Naive B cell (primary cell): ENCODE measurements around the gene FAM170B. TPM values are rescaled to one million over a fixed set of nuclear protein-coding genes. Genes with fewer than 3 reads are reported as not detected.

Experiments
- ATAC-seq, 2 donors: fragments of 150-1000 bp; cut with Tn5 transposase; 2 replicates each; pipeline ENCODE4 v1.10.0; 2021; ENCODE audit warnings: low read depth in 2 of 2, mild to moderate bottlenecking in 2 of 2, moderate library complexity in 2 of 2
- DNase-seq: peaks from one replicate; pipeline ENCODE4 v3.0.0; 2022
- H3K27ac Mint-ChIP-seq, 6 donors: one replicate each; pipeline ENCODE4 v1.8.0; 2020 to 2022; ENCODE audit warnings: mild to moderate bottlenecking in 6 of 6, mixed read lengths in 6 of 6, moderate library complexity in 5 of 6, inconsistent platforms in 2 of 6
- H3K27me3 Mint-ChIP-seq, 3 donors: one replicate each; pipeline ENCODE4 v1.8.0; 2021 to 2022; ENCODE audit warnings: mixed read lengths in 3 of 3, mild to moderate bottlenecking in 1 of 3
- H3K36me3 Mint-ChIP-seq, 2 donors: one replicate each; pipeline ENCODE4 v1.8.0; 2020 to 2022; ENCODE audit warnings: mixed read lengths in 2 of 2, inconsistent platforms in 1 of 2, mild to moderate bottlenecking in 1 of 2
- H3K4me1 Mint-ChIP-seq, 3 donors: one replicate each; pipeline ENCODE4 v1.8.0; 2020 to 2022; ENCODE audit warnings: mixed read lengths in 3 of 3, inconsistent platforms in 1 of 3, mild to moderate bottlenecking in 1 of 3, moderate library complexity in 1 of 3
- H3K4me3 Mint-ChIP-seq, 8 donors: one replicate each; pipeline ENCODE4 v1.8.0; 2020 to 2022; ENCODE audit warnings: mild to moderate bottlenecking in 8 of 8, mixed read lengths in 8 of 8, moderate library complexity in 8 of 8, inconsistent platforms in 2 of 8
- H3K9me3 Mint-ChIP-seq, 7 donors: one replicate each; pipeline ENCODE4 v1.8.0; 2020 to 2022; ENCODE audit warnings: mixed read lengths in 7 of 7, mild to moderate bottlenecking in 5 of 7, inconsistent platforms in 2 of 7, moderate library complexity in 1 of 7
- polyA plus RNA-seq, 6 donors: library from polyadenylated mRNA; unstranded; fragments of 300-500 nt; fragmentation: Illumina TruSeq; gene quantifications; one replicate each; pipeline ENCODE4 v1.2.3, GENCODE V29; 2021; ENCODE audit warnings: low read depth in 6 of 6

FAM170B gene
- polyA plus RNA-seq, 6 donors from 2014 or later = not detected

DNA sequence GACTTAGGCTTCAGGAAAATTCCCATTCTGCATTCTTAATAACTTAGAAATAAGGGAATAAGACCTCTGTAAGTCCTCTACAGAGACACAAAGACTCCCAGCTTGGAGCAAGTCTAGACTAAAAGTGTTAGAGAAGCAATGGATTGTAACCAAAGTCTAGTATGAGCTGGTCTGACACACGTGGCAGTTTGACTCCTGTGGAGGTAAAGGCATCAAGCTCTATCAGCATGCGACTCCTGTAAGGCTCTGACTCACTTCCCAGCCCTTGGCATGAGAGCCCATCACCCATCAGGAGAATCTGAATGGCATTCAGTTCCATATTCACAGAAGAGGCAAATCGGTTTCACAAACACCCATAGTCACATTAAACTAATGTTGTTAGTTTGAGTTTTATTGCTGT lies 14.1 kb downstream of the FAM170B start:
- Mint-ChIP-seq H3K36me3 (no peaks in the 10 kb centered on the region), H3K27me3 (peaks cover 26 to 31% (median 27%) of the 10 kb centered on the region in 3 donors), H3K9me3 (peaks cover 0 to 5% (median 0%) of the 10 kb centered on the region in 7 donors), H3K4me1 (peaks cover 0 to 1% (median 0%) of the 10 kb centered on the region in 3 donors), H3K27ac (peak overlapping the region in 1 of 6 donors; percentile 30), H3K4me3 (no peak overlapping the region)
- ATAC-seq = no peak
- no peak for DNase-seq

DNA sequence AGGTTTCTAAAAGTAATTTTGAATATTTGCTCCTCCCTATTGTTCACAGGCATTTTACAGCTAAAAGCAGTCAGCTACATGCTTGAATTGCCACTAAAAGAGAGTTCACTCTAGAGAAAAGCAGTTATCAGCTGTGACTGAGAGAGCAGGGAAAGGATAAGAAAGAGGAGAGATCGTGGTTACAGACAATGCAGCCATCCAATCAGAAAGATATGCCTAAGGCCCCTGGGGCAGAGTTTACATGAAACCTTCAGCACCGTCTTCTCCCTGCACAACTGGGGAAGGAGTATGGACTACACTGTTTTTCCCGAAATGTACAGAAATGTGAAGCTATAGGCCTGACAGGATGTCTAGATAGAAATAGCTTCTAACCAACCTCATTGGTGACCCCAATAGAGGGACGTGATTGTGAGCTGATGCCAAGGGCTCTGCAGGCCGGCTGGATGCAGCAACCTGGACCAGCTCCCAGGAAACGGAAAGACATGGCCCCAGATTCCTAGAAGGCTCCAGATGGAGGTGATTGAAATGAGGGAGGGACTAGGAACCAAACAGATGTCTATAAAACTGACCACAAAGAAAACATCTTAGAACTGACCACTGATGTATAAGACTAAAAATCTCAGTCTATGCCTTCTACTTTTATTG lies 15.3 kb downstream of the FAM170B start:
- DNase-seq (no peak), ATAC-seq (no peak)
- H3K4me1 Mint-ChIP-seq = peaks cover 0 to 5% (median 0%) of the 10 kb centered on the region in 3 donors
- H3K36me3 Mint-ChIP-seq = no peaks in the 10 kb centered on the region
- H3K9me3 Mint-ChIP-seq = peaks cover 0 to 4% (median 0%) of the 10 kb centered on the region in 7 donors
- peaks cover 29 to 42% (median 30%) of the 10 kb centered on the region in 3 donors for H3K27me3 Mint-ChIP-seq
- H3K4me3 Mint-ChIP-seq = no peak overlapping the region
- H3K27ac Mint-ChIP-seq = no peak overlapping the region

DNA sequence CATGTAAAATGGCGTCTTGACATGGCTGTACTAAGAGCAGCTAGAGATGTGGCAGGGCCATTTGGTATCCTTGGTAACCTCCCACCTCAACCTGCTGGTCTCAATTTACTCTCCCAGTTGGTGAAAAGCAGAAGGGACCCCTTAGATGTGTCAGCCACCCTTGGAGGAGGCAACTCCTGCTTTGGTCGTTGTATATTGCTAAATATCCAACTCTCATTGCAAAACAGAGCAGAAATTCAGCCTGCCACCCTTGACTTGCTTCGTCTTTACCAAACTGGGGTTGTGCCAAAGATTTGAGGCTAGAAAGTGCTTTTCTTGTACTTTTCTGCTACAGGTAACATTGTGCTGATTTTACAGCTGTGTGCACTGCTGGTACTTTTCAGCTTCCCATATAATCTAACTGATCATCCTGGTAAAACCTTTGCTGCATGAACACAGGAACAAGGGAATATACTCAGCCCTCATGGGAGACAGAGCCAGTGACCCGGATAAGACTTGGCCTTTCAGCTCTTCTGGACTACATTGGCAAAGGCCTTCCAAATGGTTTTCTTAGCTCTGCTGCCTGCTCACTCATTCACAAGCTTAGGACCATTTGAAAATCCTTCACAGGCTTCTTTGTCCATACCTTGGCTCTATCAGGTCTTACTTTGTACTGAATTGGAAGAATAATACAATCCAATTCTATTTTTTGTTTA lies 16.3 kb downstream of the FAM170B start:
- H3K27me3 Mint-ChIP-seq = peaks cover 30 to 40% (median 36%) of the 10 kb centered on the region in 3 donors
- H3K36me3 Mint-ChIP-seq = no peaks in the 10 kb centered on the region
- H3K27ac Mint-ChIP-seq = peak overlapping the region in 1 of 6 donors; percentile 7
- DNase-seq (no peak), ATAC-seq (no peak)
- H3K4me1 Mint-ChIP-seq = peaks cover 0 to 5% (median 0%) of the 10 kb centered on the region in 3 donors
- H3K9me3 Mint-ChIP-seq = peaks cover 0 to 4% (median 0%) of the 10 kb centered on the region in 7 donors
- H3K4me3 Mint-ChIP-seq = no peak overlapping the region

DNA sequence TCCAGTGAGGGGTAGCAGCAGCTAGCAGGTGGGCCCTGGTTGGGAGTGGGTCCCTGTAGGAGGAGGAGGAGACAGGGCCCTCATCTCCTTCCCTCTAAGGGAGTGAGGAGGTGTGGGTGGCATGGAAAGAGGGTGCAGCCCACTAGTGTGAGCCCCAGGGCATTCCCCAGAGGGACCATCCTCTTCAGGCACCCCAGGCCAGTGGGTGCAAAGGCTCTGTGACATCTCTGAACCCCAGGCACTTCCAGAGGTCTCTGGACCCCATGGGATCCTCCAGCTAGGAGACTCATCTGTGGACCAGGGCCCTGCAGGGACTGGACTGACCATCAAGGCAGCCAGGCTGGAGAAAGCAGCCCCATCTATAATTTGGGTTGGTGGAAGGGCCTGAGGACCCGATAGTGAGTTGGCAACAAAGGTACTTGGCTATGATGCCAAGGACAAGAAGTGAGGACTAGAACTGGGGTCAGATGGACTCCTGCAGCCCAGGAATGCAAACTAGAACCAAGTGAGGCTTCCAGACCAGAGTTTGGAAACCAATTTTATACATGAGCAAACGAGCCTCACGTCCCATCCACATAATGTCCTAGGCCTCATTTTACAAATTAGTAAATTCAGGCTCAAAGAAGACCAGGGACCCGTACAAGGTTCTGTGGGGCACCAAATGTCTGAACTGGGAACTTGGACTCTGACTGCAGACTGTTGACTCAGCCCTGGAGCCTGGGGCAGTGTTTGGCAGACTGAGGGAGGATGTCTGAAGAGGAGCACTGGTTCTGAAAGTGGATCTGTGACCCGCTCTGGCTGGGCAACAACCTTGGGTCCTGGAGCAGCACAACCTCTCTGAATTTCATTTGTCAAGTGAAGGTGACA lies 17.1 kb downstream of the FAM170B start:
- ATAC-seq (no peak), DNase-seq (no peak)
- no peaks in the 10 kb centered on the region for H3K36me3 Mint-ChIP-seq
- H3K27ac Mint-ChIP-seq = no peak overlapping the region
- peaks cover 27 to 40% (median 36%) of the 10 kb centered on the region in 3 donors for H3K27me3 Mint-ChIP-seq
- H3K4me3 Mint-ChIP-seq = peak overlapping the region in 1 of 8 donors; percentile 51
- peaks cover 0 to 2% (median 0%) of the 10 kb centered on the region in 7 donors for H3K9me3 Mint-ChIP-seq
- H3K4me1 Mint-ChIP-seq = peaks cover 0 to 5% (median 0%) of the 10 kb centered on the region in 3 donors

GRCh38 chr10:49115796-49116508 lies 17.9 kb downstream of the FAM170B start:
- Mint-ChIP-seq H3K36me3 (no peaks in the 10 kb centered on the region), H3K9me3 (no peaks in the 10 kb centered on the region), H3K4me3 (peak overlapping the region in 4 of 8 donors; percentile 30 to 64 (median 52)), H3K4me1 (peaks cover 0 to 5% (median 0%) of the 10 kb centered on the region in 3 donors), H3K27me3 (peaks cover 23 to 38% (median 36%) of the 10 kb centered on the region in 3 donors), H3K27ac (no peak overlapping the region)
- DNase-seq (no peak), ATAC-seq (no peak)

DNA sequence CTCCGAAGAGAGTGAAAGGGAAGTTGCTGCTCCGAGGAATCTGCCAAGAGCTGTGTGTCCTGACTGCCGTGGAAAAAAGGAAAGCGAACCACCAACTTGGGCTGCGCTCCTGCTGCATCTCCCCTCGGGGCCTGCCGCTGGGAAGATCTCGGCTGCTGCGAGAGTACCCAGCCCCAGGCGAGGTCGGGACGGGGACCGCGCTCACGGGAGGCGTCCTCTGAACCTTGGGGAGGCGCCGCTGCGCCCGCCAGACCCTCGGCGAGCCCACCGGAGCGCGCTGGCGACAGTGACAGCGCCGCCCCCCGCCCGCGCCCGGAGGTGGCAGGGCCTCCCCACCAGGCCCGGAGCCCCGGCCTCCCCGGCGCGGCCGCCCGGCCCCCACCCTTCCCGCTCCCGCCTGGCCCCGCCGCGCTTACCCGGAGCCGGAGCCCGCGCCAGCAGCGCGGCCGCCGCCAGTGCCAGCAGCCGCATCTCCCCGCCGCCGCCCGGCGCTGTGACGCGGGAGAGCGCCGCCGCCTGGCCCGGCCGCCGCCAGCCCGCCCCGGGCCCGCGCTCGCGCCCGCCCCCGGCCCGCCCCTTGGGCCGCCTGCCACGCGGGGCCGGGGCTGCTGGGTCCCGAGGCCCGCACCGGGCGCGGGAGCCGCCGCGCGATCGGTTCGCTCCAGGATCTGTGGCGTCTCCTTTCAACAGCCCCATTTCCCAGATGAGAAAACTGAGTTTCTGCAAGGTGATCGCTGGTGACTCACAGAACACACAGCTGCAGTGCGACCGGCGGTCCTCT lies 18.6 kb downstream of the FAM170B start, which contains the start of gene VSTM4:
Gene VSTM4, minus strand, starts transcription at position 508 of the 781 bp plus-strand sequence. Its CDS starts 37 bp downstream, at position 471.
- no peaks in the 10 kb centered on the region for H3K9me3 Mint-ChIP-seq
- no peak within 1 kb of the TSS for H3K27ac Mint-ChIP-seq
- ATAC-seq (peak; percentile 39 to 41), DNase-seq (no peak)
- H3K4me3 Mint-ChIP-seq = peak within 1 kb of the TSS in 7 of 8 donors; percentile 5 to 80 (median 59)
- H3K36me3 Mint-ChIP-seq = no peaks in the 10 kb centered on the region
- H3K4me1 Mint-ChIP-seq = peaks cover 0 to 5% (median 0%) of the 10 kb centered on the region in 3 donors
- peaks cover 23 to 38% (median 36%) of the 10 kb centered on the region in 3 donors for H3K27me3 Mint-ChIP-seq

- H3K36me3 Mint-ChIP-seq = no peaks in the 10 kb centered on the region
- H3K27ac Mint-ChIP-seq = no peak overlapping the region
- DNase-seq = no peak
- no peak for ATAC-seq
- H3K27me3 Mint-ChIP-seq = peaks cover 23 to 43% (median 36%) of the 10 kb centered on the region in 3 donors
- no peaks in the 10 kb centered on the region for H3K9me3 Mint-ChIP-seq
- peaks cover 0 to 5% (median 0%) of the 10 kb centered on the region in 3 donors for H3K4me1 Mint-ChIP-seq
- peak overlapping the region in 6 of 8 donors; percentile 5 to 80 (median 56) for H3K4me3 Mint-ChIP-seq
Observed at GRCh38 chr10:49114718-49115014, 19.2 kb downstream of the FAM170B start.

DNA sequence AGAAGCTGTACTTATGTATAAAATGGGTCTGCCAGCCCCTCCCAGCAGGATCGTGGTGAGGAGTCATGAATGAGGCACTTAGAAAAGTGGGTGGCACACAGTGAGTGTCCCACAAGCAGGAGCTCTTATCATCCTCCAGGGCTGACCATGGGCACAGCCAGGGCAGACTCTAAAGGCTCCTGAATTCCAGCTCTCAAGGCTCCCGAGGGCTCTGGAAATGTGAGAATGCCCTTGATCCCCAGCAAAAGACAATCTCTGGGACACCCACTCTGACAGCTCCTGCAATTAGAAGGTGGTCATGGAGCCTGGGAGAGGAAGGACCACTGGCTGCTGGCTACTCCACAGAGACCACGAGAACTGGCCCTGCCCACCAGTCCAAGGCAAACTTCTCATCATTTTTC lies 20.1 kb downstream of the FAM170B start:
- ATAC-seq (no peak), DNase-seq (no peak)
- Mint-ChIP-seq H3K27me3 (peaks cover 23 to 43% (median 33%) of the 10 kb centered on the region in 3 donors), H3K4me1 (peaks cover 0 to 5% (median 0%) of the 10 kb centered on the region in 3 donors), H3K27ac (no peak overlapping the region), H3K36me3 (no peaks in the 10 kb centered on the region), H3K9me3 (no peaks in the 10 kb centered on the region), H3K4me3 (peak overlapping the region in 2 of 8 donors; percentile 10 to 37)

- Mint-ChIP-seq H3K27ac (no peak overlapping the region), H3K36me3 (no peaks in the 10 kb centered on the region), H3K27me3 (peaks cover 15 to 36% (median 28%) of the 10 kb centered on the region in 3 donors), H3K4me1 (peaks cover 0 to 5% (median 0%) of the 10 kb centered on the region in 3 donors), H3K4me3 (no peak overlapping the region), H3K9me3 (no peaks in the 10 kb centered on the region)
- DNase-seq = no peak
- ATAC-seq = no peak
Observed at GRCh38 chr10:49112851-49113250, 21.0 kb downstream of the FAM170B start.

GRCh38 chr10:49112098-49112497 lies 21.7 kb downstream of the FAM170B start:
- Mint-ChIP-seq H3K36me3 (no peaks in the 10 kb centered on the region), H3K27ac (peak overlapping the region in 1 of 6 donors; percentile 60), H3K27me3 (peaks cover 15 to 36% (median 23%) of the 10 kb centered on the region in 3 donors), H3K4me3 (no peak overlapping the region), H3K9me3 (no peaks in the 10 kb centered on the region), H3K4me1 (peaks cover 0 to 5% (median 0%) of the 10 kb centered on the region in 3 donors)
- ATAC-seq (no peak), DNase-seq (no peak)

DNA sequence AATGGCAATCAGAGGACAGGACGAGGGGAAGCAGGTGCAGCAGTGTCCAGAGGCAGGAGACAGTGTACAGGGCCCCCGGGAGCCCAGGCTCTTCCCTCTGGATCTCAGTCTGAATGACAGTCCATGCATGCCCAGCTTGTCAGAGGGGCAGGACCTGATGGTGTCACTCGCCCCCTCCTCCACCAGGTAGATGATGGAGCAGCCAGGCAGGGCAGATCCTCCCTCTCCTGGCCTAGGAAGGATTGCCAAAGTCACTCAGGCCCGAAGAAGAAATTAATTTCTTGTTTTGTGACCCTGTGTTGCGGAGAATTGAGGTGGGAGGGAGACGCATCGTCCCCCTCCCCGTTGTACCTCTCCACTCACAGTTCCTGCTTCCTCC lies 22.5 kb downstream of the FAM170B start:
- ATAC-seq (no peak), DNase-seq (no peak)
- no peaks in the 10 kb centered on the region for H3K36me3 Mint-ChIP-seq
- H3K27ac Mint-ChIP-seq = no peak overlapping the region
- H3K4me3 Mint-ChIP-seq = no peak overlapping the region
- no peaks in the 10 kb centered on the region for H3K9me3 Mint-ChIP-seq
- peaks cover 0 to 5% (median 0%) of the 10 kb centered on the region in 3 donors for H3K4me1 Mint-ChIP-seq
- H3K27me3 Mint-ChIP-seq = peaks cover 11 to 33% (median 23%) of the 10 kb centered on the region in 3 donors

DNA sequence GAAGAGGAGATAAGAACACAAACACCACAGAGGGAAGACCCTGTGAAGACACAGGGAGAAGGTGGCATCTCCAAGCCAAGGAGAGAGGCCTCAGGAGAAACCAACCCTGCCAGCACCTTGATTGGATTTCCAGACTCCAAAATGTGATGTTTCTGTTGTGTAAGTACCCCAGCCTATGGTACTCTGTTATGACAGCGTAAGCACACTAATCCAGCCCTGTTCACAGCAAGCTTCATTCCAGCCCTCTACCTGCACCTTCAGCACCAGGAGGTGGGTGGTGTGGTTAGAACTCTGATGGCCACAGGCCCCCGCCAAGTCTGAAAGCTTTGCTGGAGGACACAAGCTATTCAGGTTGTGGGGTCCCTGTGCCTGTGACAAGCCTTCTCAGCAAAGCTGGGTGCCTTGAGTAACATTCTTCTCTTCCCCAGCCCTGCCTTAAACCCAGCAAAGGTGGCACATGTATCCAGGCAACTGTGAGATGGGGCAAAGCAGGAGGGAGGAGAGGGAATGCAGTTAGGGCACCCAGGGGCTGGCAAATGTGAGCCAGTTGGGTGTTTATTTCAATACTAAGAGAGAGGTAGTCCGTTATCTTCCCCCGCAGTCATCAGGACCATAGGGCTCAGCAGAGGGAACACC lies 23.0 kb downstream of the FAM170B start:
- H3K36me3 Mint-ChIP-seq = no peaks in the 10 kb centered on the region
- H3K4me1 Mint-ChIP-seq = peaks cover 0 to 5% (median 0%) of the 10 kb centered on the region in 3 donors
- H3K27me3 Mint-ChIP-seq = peaks cover 6 to 27% (median 18%) of the 10 kb centered on the region in 3 donors
- ATAC-seq (no peak), DNase-seq (no peak)
- H3K9me3 Mint-ChIP-seq = no peaks in the 10 kb centered on the region
- peak overlapping the region in 1 of 6 donors; percentile 21 for H3K27ac Mint-ChIP-seq
- H3K4me3 Mint-ChIP-seq = no peak overlapping the region
